Iris pigment epithelial cell (primary cell): ENCODE results near the gene SLC22A6.
"Not testable (repeated sequence)": the region's sequence is repeated elsewhere in the genome, so short reads cannot be mapped to it uniquely, and the experiment has no call there.

ENCODE experiments used
- DNase-seq: peaks from one replicate; pipeline ENCODE4 v3.0.0-alpha.2; 2011; ENCODE audit warnings: low read depth

SLC22A6 gene

DNA sequence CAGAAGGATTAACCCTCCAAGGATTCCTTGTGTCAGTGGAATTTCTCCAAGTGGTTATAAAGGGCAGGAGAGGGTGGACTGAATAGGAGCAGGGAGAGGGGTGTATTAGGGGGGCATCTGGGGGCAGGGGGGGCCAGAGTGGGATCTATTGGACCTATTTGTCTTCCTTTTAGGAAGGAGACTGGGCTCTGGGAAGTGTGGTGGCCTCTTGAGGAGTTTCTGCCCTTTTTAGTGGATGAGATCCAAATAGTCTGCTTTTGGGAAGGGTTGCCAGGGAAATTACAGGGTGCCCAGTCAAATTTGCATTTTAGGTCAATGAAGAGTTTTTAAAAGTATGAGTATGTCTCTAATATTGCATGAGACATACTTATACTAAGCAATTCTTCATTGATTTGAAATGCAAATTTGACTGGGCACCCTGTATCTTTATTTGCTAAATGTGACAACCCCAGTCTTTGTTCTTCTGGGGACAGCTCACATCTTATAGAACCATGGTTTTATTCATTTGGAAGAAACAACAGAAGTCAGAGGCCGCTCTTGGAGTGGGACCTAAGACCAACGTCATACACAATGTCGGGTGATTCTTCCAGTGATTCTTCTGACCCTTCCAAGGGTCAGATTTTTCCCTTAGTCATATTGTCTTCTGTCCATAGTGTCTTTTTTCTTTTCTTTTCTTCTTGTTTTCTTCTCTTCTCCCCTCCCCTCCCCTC lies 429 bp upstream of the SLC22A6 start:
- DNase-seq, result no peak

DNA sequence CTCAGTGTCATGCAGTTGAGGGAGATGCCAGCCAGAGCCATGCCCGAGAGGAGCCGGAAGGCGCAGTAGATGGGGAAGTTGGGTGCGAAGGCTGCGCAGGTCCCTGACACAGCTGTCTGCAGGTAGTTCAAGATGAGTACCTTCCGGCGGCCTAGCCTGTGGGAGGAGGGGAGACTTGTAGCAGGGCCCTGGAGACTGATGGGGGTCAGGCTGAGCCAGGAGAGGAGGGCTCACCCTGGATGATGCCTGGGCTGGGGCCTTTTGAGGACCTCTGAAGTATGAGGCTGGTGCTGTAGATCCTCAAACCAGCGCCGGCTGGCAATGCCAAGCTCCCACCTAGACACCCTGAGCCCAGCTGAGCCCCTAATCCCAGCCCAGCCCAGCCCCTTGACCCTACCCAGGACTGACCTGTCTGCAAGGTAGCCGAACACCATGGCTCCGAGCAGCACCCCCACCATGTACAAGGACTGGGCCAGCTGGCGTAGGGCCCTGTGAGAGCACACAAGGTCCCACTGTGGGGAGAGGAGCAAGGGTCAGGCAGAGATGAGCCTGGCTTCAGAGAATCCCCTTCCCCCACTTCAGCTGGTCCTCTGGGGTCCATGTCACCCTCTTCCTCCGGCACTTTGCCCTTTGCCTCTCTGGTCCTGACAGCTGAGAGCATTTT lies 1.1 kb downstream of the SLC22A6 start:
- DNase-seq, result no peak

DNA sequence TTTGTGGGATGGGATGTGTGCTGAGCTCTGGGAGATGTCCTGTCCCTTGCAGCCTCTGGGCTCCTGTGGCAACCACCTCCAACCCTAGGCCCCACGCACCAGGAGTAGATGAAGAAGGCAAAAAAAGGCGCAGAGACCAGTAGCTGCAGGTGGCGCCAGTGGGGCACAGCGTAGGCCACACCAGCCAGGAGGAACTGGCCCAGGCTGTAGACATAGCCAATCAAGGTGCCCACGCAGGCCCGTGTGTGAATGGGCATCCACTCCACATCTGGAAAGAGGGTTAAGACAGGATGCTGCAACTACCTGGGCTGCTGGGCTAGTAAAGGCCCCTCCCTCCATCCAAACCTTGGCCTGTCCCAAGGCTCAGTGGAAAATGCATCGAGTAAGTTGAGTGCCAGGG lies 3.0 kb downstream of the SLC22A6 start:
- no peak for DNase-seq

DNA sequence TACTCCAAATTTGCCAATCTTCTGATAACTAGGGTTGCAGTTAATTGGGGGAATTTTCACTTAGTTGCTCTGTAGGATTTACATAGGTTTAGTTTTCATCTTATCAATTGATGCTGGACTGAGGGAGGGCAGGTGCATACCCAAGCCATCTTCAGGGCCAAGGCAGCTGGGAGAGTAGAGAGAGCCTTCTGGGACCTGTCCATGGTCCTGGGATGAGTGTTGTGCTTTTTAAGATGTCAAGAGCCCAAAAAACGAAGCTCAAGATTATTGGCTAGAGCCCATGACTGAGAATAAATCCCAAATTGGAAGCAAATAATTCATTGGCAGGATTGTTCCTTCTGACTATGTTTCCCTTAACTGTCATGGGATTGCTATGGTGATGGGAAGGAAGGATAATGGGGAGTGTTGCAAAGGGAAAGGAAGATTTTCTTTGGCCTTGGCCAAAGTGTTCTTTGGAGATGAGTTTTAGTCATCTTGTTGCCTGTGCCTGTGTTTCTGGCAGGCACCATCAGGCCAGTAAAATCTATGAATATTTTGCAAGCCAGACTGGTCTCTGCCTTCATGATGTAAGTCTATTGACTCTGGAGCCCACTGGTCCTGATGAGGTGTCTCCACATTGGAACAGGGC lies 4.5 kb downstream of the SLC22A6 start:
- DNase-seq, result peak; percentile 21

DNA sequence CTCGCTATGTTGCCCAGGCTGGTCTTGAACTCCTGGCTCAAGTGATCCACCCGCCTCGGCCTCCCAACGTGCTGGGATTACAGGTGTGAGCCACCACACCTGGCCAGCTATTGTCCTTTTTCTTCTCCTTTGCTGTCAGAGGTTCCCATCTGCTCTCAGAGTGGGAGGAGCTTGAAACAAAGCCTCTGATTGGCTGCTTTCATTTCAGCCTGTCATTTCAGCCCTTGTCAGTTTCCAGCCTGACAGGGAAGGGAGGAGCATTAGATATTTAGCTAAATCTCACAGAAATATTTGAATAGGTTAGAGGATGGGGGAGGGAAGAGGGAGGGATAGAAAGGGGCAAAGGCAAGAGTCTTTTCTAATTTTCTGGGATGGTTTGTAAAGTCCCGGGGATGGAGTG lies 8.7 kb downstream of the SLC22A6 start:
- DNase-seq, result no peak

DNA sequence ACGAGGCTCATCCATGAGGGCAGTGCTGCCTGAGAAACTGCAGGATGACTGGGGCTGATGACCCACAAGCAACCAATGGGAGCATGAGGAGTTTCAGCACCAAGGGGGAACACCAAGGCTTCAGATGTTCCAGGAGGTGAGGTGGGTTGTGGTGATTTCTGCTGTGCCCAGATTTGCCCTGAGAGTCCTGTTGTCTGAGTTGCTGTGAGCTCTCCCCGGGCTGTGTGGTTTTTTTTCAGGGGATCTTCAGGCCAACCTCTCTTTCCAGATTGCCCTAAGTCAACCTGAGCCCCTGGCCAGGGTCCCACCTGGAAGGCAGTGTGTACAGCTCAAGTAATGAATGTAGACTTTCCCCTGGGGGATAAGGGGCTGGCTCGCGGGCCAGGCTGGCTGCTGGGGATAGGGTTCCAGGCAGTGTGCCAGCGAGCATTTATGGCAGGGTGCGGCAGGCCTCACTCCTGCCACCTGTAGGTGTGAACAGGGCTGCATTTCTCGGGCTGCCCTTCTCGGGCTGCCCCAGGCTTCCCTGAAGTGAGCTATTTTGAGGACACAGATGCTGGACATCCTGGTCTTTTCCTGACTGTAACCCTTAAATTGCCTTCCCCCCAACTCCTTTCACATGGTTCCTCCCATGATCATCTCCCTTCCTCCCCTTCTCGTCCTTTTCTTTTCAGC lies 9.8 kb downstream of the SLC22A6 start:
- DNase-seq, result peak; percentile 12

DNA sequence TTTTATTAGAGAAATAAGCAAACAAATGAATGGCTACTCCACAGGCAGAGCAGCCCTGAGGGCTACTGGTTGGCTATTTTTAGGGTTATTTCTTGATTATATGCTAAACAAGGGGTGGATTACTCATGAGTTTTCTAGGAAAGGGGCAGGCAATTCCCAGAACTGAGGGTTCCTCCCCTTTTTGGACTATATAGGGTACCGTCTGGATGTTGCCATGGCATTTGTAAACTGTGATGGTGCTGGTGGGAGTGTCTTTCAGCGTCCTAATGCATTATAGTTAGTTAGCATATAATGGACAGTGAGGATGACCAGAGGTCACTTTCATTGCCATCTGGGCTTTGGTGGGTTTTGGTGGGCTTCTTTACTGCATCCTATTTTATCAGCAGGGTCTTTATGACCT lies 19.2 kb downstream of the SLC22A6 start:
- DNase-seq, result no peak

DNA sequence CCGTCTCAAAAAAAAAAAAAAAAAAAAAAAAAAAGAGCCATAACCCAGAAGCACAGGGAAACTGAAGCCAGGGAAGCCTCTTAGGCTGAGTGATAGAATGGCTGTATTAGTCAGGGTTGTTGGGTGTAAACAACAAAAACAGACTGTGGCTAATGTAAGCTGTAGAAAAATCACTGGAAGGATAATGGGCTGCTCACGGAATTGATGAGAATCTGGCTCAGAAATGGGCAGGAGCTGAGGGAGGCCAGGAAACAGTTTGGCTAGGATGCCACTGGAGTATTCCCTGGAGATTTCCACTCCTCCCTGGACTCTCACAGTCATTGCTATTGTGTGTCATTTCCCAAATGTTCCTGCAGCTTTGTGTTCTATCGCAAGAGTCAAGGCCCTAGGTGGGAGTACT lies 22.4 kb downstream of the SLC22A6 start:
- DNase-seq, result no peak

DNA sequence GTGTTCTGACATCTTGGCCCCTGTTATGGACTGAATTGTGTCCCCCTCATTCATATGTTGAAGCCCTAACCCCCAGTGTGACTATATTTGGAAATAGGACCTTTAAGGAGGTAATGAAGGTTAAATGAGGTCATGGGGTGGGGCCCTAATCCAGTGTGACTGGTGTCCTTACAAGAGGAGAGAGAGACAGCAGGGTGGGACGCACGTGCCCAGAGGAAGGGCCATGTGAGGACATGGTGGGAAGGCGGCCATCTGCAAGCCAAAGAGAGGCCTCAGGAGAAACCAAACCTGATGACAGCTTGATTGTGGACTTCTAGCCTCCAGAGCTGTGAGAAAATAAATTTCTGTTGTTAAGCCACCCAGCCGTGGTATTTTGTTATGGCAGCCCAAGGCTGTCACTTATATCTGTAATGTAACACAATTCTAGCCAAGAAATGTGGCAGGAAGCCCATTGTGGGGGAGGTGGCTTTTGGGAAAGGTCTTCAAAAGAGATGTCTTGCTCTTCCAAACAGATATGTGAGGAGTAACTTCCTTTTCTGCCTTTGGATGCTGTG lies 23.7 kb downstream of the SLC22A6 start:
- no peak for DNase-seq

DNA sequence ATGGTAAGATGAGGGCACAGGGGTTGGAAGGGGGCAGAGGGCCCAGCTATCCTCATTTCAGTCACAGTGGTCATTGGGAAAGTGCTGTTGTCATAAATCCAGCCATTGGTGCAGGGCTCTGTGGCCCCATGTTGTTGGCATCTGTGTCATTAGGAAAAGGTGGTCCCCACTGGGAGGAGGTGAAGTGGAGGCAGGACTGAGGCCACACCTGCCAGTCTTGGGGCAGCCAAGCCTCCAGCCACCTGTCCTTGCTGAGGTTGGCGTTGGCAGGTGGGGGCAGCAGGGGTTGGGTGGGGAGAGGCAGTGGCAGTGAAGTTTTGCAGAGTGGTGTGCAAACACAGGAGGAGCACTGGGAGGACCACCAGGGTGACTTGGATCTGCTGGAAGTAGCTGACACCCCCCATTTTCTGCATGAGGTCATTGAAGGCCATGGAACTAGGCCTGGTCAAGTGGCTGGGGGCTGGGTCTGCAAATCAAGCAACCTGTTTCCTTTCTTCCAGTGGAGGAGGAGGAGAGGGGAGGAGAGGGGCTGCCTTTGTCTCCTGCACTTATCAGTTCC lies 25.3 kb downstream of the SLC22A6 start:
- no peak for DNase-seq

DNA sequence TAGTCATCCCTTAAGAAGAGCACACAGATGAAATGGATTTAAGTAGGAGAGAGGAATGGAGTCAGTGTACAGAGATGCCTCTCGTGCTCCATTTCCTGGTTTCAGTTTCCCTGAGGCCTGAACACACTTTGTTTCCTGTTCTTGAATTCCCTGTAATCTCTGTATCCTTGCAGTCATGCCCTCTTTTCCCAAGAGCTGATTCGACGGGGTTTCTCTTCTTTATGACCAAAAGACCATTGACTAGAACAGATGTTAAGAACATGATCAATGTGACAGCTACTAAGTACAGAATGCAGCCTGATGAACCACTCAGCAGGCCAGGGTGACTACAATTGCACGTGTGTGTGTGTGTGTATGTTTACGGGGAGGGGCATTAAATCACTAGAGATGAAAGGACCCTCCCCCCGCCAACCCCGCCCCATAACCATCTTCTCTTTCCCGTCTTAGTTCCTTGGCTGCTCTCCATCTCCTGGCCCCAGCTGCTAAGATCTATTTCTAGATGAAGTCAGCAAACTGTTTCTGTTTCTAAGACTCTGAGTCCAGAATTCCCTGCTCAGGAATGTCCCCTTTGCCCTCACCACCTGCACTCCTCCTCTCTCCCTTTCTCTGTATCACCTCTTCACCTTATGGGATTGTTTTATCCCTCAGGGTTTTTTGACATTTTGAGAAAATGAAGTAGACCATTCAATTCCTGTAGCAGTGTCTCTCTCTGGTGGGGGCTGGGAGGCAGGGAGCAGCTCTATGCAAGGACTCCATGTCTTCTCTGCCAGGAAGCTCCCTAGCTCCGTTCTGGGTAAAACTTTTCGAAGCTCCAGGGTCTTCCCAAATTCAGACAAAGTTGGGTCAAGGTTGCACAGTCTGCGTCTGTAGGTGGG lies 26.0 kb downstream of the SLC22A6 start:
- DNase-seq, result peak; percentile 44

DNA sequence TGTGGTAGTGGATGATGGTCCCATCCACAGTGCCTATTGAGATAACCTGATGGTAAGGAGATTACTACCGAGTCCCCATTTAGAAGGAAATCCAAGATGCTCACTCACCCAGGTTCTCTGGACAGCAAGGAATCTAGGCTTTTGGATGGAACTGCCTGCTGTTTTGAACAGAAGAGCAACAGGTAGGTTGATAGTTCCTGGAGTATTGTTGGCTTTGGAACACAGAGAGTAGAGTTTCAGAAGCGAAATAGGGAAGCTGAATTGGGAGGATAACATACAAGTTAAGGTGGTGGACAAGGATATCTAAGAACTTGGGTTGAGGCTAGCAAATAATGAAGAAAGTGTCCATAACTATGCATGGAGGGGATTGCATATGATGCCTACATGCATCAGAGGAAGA lies 27.6 kb downstream of the SLC22A6 start:
- no peak for DNase-seq

DNA sequence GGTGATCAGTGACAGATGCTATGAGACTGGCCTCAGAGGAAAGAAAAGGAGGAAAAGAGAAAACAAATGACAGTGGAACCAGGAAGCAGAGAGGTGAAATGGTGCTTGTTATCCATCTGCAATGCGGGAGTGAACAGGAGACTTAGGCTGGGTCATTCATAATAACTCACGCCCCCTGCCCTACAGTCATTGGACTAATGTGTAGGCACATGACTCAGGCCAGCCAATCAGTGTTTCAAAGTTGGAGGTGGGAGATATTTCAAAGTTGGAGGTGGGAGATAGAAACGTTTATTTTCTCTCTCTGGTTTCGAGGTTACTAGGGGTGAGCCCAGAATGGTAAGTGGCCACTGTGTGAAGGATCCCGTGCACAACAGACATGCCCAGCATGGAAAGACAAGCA lies 30.3 kb downstream of the SLC22A6 start:
- DNase-seq, result no peak

DNA sequence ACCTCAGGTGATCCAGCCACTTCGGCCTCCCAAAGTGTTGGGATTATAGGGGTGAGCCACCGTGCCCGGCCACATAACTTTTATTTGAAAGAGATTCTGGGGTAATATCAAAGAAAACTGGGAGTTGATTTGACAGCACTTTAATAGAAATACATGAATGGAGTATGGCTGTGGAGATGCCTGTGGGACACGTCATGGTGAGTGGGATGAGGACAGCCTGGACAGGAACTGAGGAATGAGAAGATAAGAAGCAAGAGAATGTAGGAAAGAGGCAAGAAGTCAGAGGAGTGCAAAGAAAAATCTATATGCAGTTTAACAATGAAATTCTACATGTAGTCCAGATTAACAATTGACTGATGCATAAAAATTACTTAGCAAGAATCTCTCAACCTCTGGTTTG lies 31.0 kb downstream of the SLC22A6 start:
- DNase-seq, result peak; percentile 11

DNA sequence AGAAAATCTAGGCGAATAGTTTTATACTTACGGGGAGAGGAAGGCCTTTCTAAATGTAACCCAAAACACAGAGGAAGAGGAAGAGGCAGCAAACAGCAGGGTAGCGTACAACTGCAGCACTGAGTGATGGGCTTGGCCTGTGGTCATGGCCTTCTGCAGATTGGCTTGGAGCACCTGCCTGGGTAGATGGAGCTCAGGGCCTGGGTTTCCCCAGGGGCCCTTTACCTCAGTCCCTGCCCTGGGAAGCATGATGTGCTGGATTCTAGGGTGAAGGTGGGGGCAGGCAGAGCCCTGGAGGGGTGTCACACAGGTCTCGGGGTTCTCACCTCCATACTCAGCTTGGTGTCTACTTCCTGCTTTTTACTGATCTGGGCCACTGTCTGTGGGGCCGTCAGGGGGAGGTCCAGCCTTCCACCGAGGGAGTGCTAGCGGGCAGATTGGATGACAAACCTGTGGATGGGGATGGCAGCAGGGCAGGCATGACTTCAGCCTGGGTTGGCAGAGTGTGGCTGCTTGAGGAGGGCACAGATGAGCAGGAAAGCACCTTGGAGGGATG lies 35.9 kb downstream of the SLC22A6 start:
- no peak for DNase-seq

DNA sequence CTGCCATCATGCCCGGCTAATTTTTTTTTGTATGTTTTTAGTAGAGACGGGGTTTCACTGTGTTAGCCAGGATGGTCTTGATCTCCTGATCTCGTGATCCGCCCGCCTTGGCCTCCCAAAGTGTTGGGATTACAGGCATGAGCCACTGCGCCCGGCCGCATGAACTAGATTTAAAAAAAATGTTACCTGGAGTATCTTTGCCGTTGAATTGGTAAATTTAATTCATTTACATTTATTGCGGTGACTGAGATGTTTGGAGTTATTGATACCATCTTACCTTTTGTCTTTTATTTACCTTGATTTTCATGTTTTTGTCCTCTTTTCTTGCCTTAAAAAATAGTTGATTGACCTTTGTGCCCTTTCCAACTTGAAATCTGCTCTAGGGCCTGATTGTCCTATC lies 39.2 kb downstream of the SLC22A6 start:
- not testable (repeated sequence) for DNase-seq

DNA sequence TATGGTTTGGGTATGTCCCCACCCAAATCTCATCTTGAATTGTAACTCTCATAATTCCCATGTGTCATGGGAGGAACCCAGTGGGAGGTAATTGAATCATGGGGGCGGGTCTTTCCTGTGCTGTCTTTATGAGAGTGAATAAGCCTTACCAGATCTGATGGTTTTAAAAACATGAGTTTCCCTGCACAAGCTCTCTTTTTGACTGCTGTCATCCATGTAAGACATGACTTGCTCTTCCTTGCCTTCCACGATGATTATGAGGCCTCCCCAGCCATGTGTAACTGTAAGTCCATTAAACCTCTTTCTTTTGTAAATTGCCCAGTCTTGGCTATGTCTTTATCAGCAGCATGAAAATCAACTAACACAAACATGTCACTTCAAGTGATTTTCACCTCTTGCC lies 47.2 kb downstream of the SLC22A6 start:
- not testable (repeated sequence) for DNase-seq

DNA sequence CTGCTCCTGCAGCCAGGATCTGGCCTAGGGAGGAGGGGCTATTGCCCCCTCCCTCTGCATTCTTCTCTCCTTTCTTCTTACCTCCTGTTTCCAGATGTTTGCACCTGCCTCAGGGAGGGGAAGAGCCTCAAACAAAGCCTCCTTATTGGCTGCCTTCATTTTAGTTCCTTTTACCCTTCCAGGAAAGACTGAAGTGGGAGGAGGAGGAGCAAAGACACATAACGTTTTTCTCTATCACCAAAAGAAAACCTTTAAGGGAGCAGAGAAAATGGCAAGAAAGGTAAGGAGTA lies 50.3 kb downstream of the SLC22A6 start:
- no peak for DNase-seq

DNA sequence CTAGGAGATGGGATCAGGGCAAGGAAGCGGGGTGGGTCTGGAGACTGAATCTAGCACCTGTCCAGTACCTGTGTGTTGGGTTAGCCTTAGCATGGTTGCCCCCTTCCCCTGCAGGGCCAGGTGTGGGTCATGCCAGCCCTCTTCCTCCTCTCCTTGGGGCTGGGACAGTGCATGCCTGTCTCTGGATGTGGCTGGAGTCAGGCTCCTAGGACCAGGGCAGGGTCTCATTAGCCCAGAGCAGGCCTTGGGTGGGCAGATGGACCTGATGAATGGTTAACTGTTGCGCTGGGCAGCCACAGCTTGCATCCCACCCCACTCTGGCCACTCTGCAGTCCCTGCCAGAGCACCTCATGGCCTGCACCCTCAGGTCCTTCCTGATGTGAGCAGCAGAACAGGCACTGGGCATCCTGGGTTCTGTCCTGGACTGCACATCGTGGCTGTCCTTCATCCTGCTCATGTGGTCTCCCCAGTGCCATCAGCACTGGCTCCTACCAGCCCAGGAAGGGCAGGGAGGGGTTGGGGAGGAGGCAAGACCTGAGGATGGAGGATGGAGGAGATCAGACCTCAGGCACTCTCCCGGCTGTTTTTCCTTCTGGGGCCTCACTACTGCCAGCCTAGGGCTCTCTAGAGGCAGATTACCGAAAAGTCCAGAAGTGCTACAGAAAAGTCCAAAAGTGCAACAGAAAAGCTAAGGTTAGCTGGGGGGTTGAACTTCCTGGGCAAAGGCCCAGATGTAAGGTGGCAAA lies 50.8 kb downstream of the SLC22A6 start:
- no peak for DNase-seq

DNA sequence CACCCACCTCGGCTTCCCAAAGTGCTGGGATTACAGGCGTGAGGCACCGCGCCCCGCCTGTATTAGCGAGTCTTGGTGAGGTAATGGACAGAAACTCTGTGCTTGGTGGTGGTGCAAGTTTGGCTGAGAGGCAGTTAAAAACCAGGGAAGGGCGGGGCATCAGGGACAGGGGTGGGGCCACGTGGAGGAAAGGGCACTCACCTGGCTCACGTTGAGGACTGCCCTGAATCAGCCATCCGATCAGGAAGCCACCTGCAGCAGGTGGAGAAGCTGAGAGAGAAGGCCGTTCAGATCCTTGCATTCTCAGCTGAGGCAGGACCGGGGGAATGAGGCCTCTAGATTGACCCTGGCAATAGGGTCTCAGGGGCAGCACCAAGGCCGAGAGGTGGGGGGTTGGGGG lies 51.5 kb downstream of the SLC22A6 start:
- no peak for DNase-seq
